Endothelial cell of umbilical vein (primary cell): ENCODE data around the gene C2orf15.

Source experiments
- CTCF ChIP-seq, 2 donors: IDR thresholded peaks; 1 replicate in 1 of 2; 2 replicates in 1 of 2; pipeline ENCODE4 v1.5.1; 2011; ENCODE audit warnings: low read length in 2 of 2, mild to moderate bottlenecking in 2 of 2, moderate library complexity in 2 of 2, control low read depth in 1 of 2, inconsistent platforms in 1 of 2, low read depth in 1 of 2; ENCODE audit not compliant: insufficient read depth in 1 of 2; ENCODE audit errors: extremely low read depth in 1 of 2
- TF ChIP-seq, protein P1 (sequence below): IDR thresholded peaks from 2 replicates; pipeline ENCODE4 v1.6.1; 2011; ENCODE audit not compliant: insufficient read depth, insufficient read length

DNA sequence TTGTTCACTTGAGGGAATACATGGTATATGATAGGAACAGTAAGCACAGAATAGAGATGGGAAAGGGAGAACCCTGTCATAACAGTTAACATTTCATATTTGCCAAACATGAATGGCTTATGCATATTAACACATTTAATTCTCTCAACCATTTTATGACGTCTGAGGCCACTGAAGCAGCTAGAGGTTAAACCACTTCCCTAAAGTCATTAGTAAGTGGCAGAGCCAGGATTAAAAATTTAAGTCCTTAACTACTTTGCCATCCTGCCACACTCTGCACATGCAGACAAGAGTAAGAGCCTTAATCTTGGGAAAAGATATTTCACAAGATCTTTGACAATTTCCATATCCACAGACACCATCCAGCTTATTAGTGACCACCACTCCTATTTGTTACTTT is 15.4 kb downstream of the C2orf15 start:
- TF ChIP-seq CTCF (IDR thresholded peaks at IDR 0.05; ENCODE audit: extremely low read depth in 1 of 2, insufficient read depth in 1 of 2, low read depth in 1 of 2, low read length in 2 of 2), result no peak
- TF ChIP-seq, protein P1, sequence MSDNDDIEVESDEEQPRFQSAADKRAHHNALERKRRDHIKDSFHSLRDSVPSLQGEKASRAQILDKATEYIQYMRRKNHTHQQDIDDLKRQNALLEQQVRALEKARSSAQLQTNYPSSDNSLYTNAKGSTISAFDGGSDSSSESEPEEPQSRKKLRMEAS, result no peak
